ENCODE data around the gene TMEM217.

DNA sequence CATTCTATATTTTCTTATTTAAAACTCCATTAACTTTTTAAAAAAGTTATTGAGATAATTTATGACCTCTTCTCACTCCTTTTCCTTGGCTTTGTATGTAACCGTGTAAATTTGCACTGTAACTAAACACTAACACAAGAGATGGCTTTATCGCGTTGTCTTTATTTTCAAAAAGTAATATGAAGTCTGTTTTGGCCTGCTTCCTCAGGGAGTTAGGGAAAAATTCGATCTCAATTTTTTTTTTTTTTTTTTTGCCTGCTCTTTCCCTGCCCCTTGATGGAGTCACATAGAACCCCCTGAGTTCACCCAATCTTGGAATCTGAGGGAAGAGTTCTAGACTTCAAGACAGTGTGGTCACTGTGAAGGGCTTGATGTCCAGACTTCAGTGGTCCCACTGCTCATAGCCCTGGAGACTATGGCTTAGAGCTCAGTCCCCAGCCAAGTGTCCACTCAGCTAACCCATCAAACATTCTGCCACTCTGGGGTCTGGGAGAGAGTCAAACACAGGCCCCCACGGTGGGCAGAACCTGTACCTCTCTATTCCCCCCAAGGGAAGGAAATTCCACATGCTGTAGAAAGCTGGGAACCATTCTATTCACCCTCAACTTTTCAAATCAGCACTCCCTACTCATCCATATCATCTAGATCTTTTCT lies 16.0 kb downstream of the TMEM217 start:
- TF ChIP-seq RAD21 (IDR thresholded peaks at IDR 0.05; ENCODE audit: low read length) (no peak), SMC3 (IDR thresholded peaks at IDR 0.05; ENCODE audit: low read depth, low read length) (no peak), RFX5 (IDR thresholded peaks at IDR 0.05; ENCODE audit: low read depth, low read length) (no peak), POLR2A (IDR thresholded peaks at IDR 0.05; ENCODE audit: low read depth, low read length) (peak; percentile 27; the same call in 1 of the 2 replicates), BHLHE40 (IDR thresholded peaks at IDR 0.05; ENCODE audit: low read depth, low read length) (no peak), MAZ (IDR thresholded peaks at IDR 0.05; ENCODE audit: borderline replicate concordance, low read depth, low read length) (no peak), CEBPB (IDR thresholded peaks at IDR 0.05; ENCODE audit: low read depth, low read length) (no peak), RCOR1 (IDR thresholded peaks at IDR 0.05; ENCODE audit: insufficient replicate concordance, low read length) (no peak), MXI1 (IDR thresholded peaks at IDR 0.05; ENCODE audit: borderline replicate concordance, low read depth, low read length) (no peak), FOS (IDR thresholded peaks at IDR 0.05; ENCODE audit: low read depth, low read length) (no peak), CHD1 (IDR thresholded peaks at IDR 0.05; ENCODE audit: low read depth, low read length) (no peak)
- TF ChIP-seq, protein P1, sequence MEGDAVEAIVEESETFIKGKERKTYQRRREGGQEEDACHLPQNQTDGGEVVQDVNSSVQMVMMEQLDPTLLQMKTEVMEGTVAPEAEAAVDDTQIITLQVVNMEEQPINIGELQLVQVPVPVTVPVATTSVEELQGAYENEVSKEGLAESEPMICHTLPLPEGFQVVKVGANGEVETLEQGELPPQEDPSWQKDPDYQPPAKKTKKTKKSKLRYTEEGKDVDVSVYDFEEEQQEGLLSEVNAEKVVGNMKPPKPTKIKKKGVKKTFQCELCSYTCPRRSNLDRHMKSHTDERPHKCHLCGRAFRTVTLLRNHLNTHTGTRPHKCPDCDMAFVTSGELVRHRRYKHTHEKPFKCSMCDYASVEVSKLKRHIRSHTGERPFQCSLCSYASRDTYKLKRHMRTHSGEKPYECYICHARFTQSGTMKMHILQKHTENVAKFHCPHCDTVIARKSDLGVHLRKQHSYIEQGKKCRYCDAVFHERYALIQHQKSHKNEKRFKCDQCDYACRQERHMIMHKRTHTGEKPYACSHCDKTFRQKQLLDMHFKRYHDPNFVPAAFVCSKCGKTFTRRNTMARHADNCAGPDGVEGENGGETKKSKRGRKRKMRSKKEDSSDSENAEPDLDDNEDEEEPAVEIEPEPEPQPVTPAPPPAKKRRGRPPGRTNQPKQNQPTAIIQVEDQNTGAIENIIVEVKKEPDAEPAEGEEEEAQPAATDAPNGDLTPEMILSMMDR (conservative IDR thresholded peaks at IDR 0.05; ENCODE audit: low read depth, low read length): no peak
- TF ChIP-seq, protein P2, sequence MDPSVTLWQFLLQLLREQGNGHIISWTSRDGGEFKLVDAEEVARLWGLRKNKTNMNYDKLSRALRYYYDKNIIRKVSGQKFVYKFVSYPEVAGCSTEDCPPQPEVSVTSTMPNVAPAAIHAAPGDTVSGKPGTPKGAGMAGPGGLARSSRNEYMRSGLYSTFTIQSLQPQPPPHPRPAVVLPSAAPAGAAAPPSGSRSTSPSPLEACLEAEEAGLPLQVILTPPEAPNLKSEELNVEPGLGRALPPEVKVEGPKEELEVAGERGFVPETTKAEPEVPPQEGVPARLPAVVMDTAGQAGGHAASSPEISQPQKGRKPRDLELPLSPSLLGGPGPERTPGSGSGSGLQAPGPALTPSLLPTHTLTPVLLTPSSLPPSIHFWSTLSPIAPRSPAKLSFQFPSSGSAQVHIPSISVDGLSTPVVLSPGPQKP (IDR thresholded peaks at IDR 0.05; ENCODE audit: borderline replicate concordance, low read depth, low read length): no peak

Data from IMR-90 (cell line).